Fibroblast of mammary gland (primary cell): Measurements from ENCODE around the gene TMEM140.
A peak's percentile ranks its signal among the peaks of the same experiment; 100 is the strongest.

Source experiments
- DNase-seq: peaks from one replicate; pipeline ENCODE4 v3.0.0-alpha.2; 2010; ENCODE audit warnings: low read depth
- H3K4me3 ChIP-seq: 2 replicates; pipeline ENCODE4 v1.5.1; 2011; ENCODE audit warnings: low read depth, mild to moderate bottlenecking, low read length, moderate library complexity; ENCODE audit not compliant: control insufficient read depth
- TF ChIP-seq, protein P1 (sequence below): conservative IDR thresholded peaks from 2 replicates; pipeline ENCODE4 v1.5.1; 2011; ENCODE audit warnings: low read depth, low read length, inconsistent platforms; ENCODE audit not compliant: control insufficient read depth, insufficient read depth

Gene TMEM140

DNA sequence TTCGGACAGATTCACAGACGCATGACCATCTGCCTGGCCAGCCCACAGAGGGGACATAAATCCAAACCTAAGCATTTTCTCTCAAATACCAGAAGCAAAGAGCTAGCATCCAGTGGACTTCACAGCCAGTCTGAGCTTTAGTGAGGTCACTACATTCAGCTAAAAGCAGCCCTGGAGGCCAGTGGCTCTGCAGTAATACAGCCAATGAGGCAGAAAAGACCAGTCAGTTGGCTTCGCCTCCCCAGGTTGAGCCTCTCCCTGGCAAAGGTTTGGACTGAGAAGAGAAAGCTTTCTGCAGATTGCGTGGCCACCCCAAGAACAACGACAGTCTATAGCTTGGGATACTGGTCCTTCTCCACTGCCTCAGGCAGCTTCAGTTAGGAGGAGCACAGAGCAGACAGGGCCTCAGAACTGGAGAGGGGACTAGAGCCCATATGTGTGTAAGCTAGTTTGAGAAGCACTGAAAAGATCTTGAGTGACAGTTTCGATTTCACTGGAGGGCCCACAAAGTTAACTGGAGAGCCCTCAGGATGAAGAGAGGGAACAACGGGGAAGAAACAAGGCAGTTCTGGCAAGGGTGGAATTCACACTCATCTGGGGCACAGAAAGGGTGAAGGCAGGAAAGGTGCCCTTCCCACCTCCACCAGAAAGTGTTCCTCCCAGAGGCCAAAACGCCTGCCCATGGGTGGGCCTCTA is 59.7 kb downstream of the TMEM140 start:
- DNase-seq: no peak
- H3K4me3 ChIP-seq: no peak overlapping the region
- TF ChIP-seq, protein P1, sequence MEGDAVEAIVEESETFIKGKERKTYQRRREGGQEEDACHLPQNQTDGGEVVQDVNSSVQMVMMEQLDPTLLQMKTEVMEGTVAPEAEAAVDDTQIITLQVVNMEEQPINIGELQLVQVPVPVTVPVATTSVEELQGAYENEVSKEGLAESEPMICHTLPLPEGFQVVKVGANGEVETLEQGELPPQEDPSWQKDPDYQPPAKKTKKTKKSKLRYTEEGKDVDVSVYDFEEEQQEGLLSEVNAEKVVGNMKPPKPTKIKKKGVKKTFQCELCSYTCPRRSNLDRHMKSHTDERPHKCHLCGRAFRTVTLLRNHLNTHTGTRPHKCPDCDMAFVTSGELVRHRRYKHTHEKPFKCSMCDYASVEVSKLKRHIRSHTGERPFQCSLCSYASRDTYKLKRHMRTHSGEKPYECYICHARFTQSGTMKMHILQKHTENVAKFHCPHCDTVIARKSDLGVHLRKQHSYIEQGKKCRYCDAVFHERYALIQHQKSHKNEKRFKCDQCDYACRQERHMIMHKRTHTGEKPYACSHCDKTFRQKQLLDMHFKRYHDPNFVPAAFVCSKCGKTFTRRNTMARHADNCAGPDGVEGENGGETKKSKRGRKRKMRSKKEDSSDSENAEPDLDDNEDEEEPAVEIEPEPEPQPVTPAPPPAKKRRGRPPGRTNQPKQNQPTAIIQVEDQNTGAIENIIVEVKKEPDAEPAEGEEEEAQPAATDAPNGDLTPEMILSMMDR: no peak

DNA sequence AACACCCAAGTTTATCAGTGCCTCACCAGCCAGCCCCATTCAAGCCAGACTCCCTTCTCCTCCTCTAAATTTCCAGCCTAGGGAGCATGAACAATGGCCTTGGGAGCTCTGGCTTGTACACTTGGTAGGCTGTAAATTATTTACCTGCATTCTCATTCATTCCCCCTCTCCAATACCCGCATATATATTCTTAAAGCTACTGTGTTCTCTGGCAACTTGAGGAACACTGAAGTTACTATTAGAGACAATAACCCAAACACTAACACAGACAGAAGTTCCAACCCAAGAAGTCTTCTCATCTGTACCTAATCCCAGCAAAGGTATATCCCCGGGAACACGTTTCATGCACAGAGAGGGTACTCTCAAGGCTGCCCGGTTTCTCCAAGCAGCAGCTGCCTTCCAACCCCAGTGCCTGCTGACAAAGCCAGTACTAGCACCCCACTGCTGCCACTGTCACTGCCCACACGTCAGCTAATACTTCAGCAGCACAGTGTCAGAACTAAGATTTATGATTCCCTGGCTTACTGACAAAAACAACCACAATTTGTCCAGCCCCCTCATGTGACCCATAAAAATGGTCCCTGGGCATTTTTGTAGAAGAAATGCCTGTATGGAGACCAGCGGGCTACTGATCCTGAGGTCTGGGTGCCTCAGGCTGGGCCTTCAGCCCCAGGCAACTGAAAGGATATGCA is 60.4 kb downstream of the TMEM140 start:
- no peak for DNase-seq
- TF ChIP-seq, protein P1: no peak
- no peak overlapping the region for H3K4me3 ChIP-seq

DNA sequence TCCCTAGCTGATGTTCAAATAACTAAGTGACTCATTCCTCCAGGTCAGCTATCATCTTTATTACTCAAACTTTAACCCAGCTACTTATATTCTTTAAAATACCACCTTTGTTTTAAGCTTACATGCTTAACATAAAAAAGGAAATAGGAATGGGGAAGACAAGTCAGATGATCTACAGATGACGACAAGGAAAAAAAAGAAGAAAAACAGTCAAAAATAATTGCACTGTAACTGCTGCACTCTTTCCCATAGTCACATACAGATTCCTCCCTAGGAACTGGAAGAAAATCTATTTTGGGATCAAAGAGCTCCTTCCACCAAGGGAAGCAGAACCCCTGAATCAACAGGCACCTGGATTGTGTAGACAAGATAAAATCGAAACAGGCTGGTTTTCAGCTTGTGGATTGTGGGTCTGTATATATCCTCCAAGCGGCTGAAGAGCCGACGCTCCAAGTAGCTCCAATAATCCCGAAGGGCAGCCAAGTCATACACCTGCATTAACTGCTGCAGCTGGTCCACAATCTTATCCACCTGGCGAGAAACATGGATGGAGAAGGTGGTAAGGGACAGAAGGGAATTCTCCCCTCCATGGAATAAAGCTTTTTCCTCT is 61.5 kb downstream of the TMEM140 start:
- TF ChIP-seq, protein P1: no peak
- no peak for DNase-seq
- no peak overlapping the region for H3K4me3 ChIP-seq

DNA sequence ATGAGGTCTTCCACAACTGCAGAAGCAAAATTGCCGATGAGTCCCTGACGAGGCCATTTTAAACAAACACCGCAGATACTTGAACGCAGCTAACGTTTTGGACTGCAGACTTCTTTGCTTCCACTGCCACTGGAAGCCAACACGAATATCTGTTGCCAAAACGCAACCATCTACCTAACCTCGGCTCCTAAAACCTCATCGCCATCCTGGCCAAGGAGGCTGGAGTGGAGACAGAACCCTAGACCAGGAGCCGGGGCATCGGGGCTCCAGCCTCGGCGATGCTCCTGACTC is 63.0 kb downstream of the TMEM140 start:
- TF ChIP-seq, protein P1: no peak
- peak overlapping the region; percentile 80 for H3K4me3 ChIP-seq
- DNase-seq: peak; percentile 18

DNA sequence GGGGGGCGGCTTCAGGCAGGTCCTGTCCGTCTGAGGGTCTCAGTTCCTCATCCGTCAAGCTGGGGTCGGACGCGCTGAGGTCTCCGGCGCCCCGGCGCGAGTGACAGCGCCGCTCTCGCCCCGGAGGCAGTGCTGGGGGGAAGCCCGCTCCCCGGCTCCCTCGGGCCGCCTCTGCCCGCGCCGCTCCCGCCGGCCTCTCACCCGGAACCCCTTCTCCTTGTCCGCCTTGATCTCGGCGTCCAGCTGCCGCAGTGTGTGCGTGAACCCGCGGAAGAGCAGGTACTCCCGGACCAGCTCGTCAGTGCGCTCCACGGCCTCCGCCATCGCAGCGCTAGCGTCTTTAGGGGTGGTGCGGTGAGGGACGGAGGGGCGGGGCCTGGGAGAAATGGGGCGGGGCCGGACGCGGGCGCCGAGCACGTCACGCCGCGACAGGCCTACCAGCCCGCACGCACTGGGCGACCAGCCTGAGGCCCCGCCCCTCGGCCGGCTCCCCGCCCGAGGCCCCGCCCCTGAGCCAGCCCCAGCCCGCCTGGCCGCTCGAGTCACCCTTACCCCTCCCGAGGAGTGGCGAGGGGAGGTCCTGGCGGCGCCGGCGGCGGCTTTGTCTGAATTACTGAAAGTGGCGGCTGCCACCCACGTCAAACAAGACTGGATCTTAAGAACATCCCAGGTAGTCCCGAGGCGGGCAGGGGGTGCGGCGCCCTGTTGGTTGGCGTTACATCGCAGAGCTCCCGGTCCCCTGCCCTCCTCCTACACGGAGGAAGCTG is 63.5 kb downstream of the TMEM140 start, which contains the start of gene WDR91:
Gene WDR91 (minus strand): TSS at position 348 of the 767 bp plus-strand sequence. CDS start 24 bp downstream, at position 324.
- H3K4me3 ChIP-seq: peak within 1 kb of the TSS; percentile 80
- DNase-seq: peak; percentile 86
- TF ChIP-seq, protein P1: no peak

DNA sequence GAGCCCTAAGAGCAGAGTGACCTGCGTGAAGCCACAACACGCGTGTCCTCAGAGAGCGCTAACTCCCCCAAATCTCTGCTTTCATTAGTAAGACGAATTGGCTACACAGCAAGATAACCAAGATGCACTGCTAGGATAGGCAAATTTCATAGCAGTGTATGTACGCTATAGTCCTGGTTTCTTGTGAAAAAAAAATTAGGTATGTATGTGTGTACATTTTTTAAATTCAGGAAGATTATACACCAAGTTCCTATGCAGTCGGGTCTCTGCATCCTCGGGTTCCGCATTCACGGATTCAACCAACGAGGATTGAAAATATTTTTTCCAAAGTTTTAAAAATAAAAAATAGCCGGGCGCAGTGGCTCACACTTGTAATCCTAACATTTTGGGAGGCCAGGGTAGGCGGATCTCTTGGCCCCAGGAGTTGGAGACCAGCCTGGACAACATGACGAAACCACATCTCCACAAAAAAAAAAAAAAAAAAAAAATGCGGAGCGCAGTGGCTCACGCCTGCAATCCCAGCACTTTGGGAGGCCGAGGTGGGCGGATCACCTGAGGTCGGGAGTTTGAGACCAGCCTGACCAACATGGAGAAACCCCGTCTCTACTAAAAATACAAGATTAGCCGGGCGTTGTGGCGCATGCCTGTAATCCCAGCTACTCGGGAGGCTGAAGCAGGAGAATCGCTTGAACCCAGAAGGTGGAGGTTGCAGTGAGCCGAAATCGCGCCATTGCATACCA is 64.2 kb downstream of the TMEM140 start:
- peak; percentile 81 for DNase-seq
- H3K4me3 ChIP-seq: peak overlapping the region; percentile 70
